KMS-11 (cell line): ENCODE data around the gene GLTP.

ENCODE experiments used
- H2AFZ ChIP-seq: fragments of 200-600 bp; sonication (generic); 2 replicates; pipeline ENCODE4 v1.6.1; 2016; ENCODE audit warnings: antibody characterized with exemption, mixed run types, low read depth
- H3K27ac ChIP-seq: fragments of 200-600 bp; sonication (generic); 2 replicates; pipeline ENCODE4 v1.6.1; 2016; ENCODE audit warnings: mild to moderate bottlenecking, mixed run types
- H3K27me3 ChIP-seq: fragments of 200-600 bp; sonication (generic); 2 replicates; pipeline ENCODE4 v1.6.1; 2017; ENCODE audit warnings: mild to moderate bottlenecking, low read depth, mixed run types, moderate library complexity; ENCODE audit not compliant: insufficient read depth
- H3K36me3 ChIP-seq: fragments of 200-600 bp; sonication (generic); 2 replicates; pipeline ENCODE4 v1.6.1; 2017; ENCODE audit warnings: mild to moderate bottlenecking, mixed run types; ENCODE audit not compliant: insufficient read depth
- H3K4me1 ChIP-seq: fragments of 200-600 bp; sonication (generic); 2 replicates; pipeline ENCODE4 v1.6.1; 2016; ENCODE audit warnings: mild to moderate bottlenecking, low read depth, mixed run types; ENCODE audit not compliant: poor library complexity, severe bottlenecking
- H3K4me2 ChIP-seq: fragments of 200-600 bp; sonication (generic); 2 replicates; pipeline ENCODE4 v1.7.0; 2016; ENCODE audit warnings: mild to moderate bottlenecking, mixed run types
- H3K4me3 ChIP-seq: fragments of 200-600 bp; sonication (generic); IDR thresholded peaks from 2 replicates; pipeline ENCODE4 v1.6.1; 2017; ENCODE audit warnings: low read depth, low read length, mixed read lengths; ENCODE audit not compliant: insufficient read depth
- H3K79me2 ChIP-seq: fragments of 200-600 bp; sonication (generic); 2 replicates; pipeline ENCODE4 v1.6.1; 2016; ENCODE audit warnings: low read depth, mixed run types; ENCODE audit not compliant: insufficient read depth
- H3K9ac ChIP-seq: fragments of 200-600 bp; sonication (generic); 2 replicates; pipeline ENCODE4 v1.6.1; 2016; ENCODE audit warnings: mild to moderate bottlenecking, mixed run types
- H4K20me1 ChIP-seq: fragments of 200-600 bp; sonication (generic); 2 replicates; pipeline ENCODE4 v1.6.1; 2016; ENCODE audit warnings: mild to moderate bottlenecking, mixed run types; ENCODE audit not compliant: insufficient read depth
- CTCF ChIP-seq: fragments of 200-600 bp; sonication (generic); conservative IDR thresholded peaks from 2 replicates; pipeline ENCODE4 v1.6.1; 2017; ENCODE audit warnings: low read depth, mild to moderate bottlenecking, antibody characterized with exemption, low read length, moderate library complexity, mixed read lengths

The GLTP gene

GRCh38 chr12:109910969-109911348 lies 30.6 kb upstream of the GLTP start:
- H2AFZ ChIP-seq = no peak overlapping the region
- H3K36me3 ChIP-seq = no peaks in the 10 kb centered on the region
- H3K27ac ChIP-seq = no peak overlapping the region
- no peak overlapping the region for H3K9ac ChIP-seq
- TF ChIP-seq CTCF = no peak
- H3K4me2 ChIP-seq = no peak overlapping the region
- H3K79me2 ChIP-seq = no peaks in the 10 kb centered on the region
- H3K27me3 ChIP-seq = no peaks in the 10 kb centered on the region
- H4K20me1 ChIP-seq = no peaks in the 10 kb centered on the region
- no peak overlapping the region for H3K4me3 ChIP-seq
- no peaks in the 10 kb centered on the region for H3K4me1 ChIP-seq

- H3K4me1 ChIP-seq = no peaks in the 10 kb centered on the region
- no peak for TF ChIP-seq CTCF
- H2AFZ ChIP-seq = no peak overlapping the region
- no peaks in the 10 kb centered on the region for H3K27me3 ChIP-seq
- no peak overlapping the region for H3K4me2 ChIP-seq
- no peak overlapping the region for H3K4me3 ChIP-seq
- H3K79me2 ChIP-seq = no peaks in the 10 kb centered on the region
- H4K20me1 ChIP-seq = no peaks in the 10 kb centered on the region
- no peak overlapping the region for H3K27ac ChIP-seq
- H3K36me3 ChIP-seq = no peaks in the 10 kb centered on the region
- no peak overlapping the region for H3K9ac ChIP-seq
Measured at GRCh38 chr12:109910254-109910968, 30.1 kb upstream of the GLTP start.

- peaks cover 7% of the 10 kb centered on the region for H3K4me1 ChIP-seq
Measured at GRCh38 chr12:109905301-109905700, 25.0 kb upstream of the GLTP start.

GRCh38 chr12:109902891-109903418 lies 22.6 kb upstream of the GLTP start:
- no peaks in the 10 kb centered on the region for H3K27me3 ChIP-seq
- H3K27ac ChIP-seq = no peak overlapping the region
- no peak for TF ChIP-seq CTCF
- no peak overlapping the region for H3K4me3 ChIP-seq
- H2AFZ ChIP-seq = no peak overlapping the region
- peaks cover 22% of the 10 kb centered on the region; the same call in 1 of the 2 replicates for H3K79me2 ChIP-seq
- no peaks in the 10 kb centered on the region for H3K36me3 ChIP-seq
- H3K9ac ChIP-seq = no peak overlapping the region
- no peak overlapping the region for H3K4me2 ChIP-seq
- peaks cover 13% of the 10 kb centered on the region for H3K4me1 ChIP-seq
- H4K20me1 ChIP-seq = no peaks in the 10 kb centered on the region

More at GRCh38 chr12:109905301-109905700, 25.0 kb upstream of the GLTP start:
- no peak overlapping the region for H3K4me2 ChIP-seq
- H3K36me3 ChIP-seq = no peaks in the 10 kb centered on the region
- no peaks in the 10 kb centered on the region for H4K20me1 ChIP-seq
- no peak overlapping the region for H3K4me3 ChIP-seq
- no peaks in the 10 kb centered on the region for H3K27me3 ChIP-seq
- no peak for TF ChIP-seq CTCF
- H3K9ac ChIP-seq = no peak overlapping the region
- no peak overlapping the region for H3K27ac ChIP-seq
- H2AFZ ChIP-seq = no peak overlapping the region
- peaks cover 22% of the 10 kb centered on the region; the same call in 1 of the 2 replicates for H3K79me2 ChIP-seq
